B cell (primary cell): Measurements from ENCODE around the gene DLG1. TPM values are rescaled to one million over a fixed set of nuclear protein-coding genes. Genes with fewer than 3 reads are reported as not detected.

Experiments used
- ATAC-seq: fragments of 200-7000 bp; cut with Tn5 transposase; one replicate; pipeline ENCODE4 v1.10.0; 2021; ENCODE audit warnings: low read depth, mild to moderate bottlenecking, moderate number of reproducible peaks, moderate library complexity
- CTCF ChIA-PET: fragments of 350-600 bp; sonication (Branson Sonifier 250); formaldehyde crosslinking; loops from one replicate; lab custom pipeline; 2021; ENCODE audit warnings: antibody characterized with exemption, inconsistent platforms; lab: Charles Lee
- POLR2A ChIA-PET: fragments of 350-600 bp; sonication (Branson Sonifier 250); formaldehyde crosslinking; loops from one replicate; lab custom pipeline; 2021; ENCODE audit warnings: antibody characterized with exemption; lab: Charles Lee
- DNase-seq: peaks from one replicate; pipeline ENCODE4 v3.0.0; 2013
- H2AFZ ChIP-seq: 2 replicates; pipeline ENCODE4 v1.6.1; 2012; ENCODE audit warnings: mild to moderate bottlenecking, low read depth, low read length; ENCODE audit not compliant: insufficient read depth, poor library complexity, severe bottlenecking
- H3K27ac ChIP-seq, 2 donors: 1 replicate in 1 of 2; 2 replicates in 1 of 2; pipeline ENCODE4 v1.5.1; 2012 to 2013; ENCODE audit warnings: low read length in 2 of 2, mild to moderate bottlenecking in 2 of 2, moderate library complexity in 1 of 2
- H3K27me3 ChIP-seq, 4 experiments: fragments of 200-600 bp in 1 of 4; sonication (generic) in 1 of 4; replicated peaks in 1 of 4; 1 replicate in 2 of 4; 2 replicates in 2 of 4; pipeline versions ENCODE4 v1.6.1 to v1.7.0; 2013 to 2016; ENCODE audit warnings: low read length in 3 of 4, mild to moderate bottlenecking in 2 of 4, mixed read lengths in 1 of 4, moderate library complexity in 1 of 4; ENCODE audit not compliant: insufficient read depth in 4 of 4, control insufficient read depth in 3 of 4; ENCODE audit errors: control extremely low read depth in 1 of 4
- H3K36me3 ChIP-seq, 2 experiments: replicated peaks in 1 of 2; 1 replicate in 1 of 2; 2 replicates in 1 of 2; pipeline versions ENCODE4 v1.6.1 to v1.7.1; 2013; ENCODE audit warnings: low read length in 1 of 2; ENCODE audit not compliant: insufficient read depth in 2 of 2, control insufficient read depth in 1 of 2; ENCODE audit errors: control extremely low read depth in 1 of 2, extremely low read depth in 1 of 2
- H3K4me1 ChIP-seq, 2 donors: fragments of 200-600 bp in 1 of 2; sonication (generic) in 1 of 2; 1 replicate in 1 of 2; 2 replicates in 1 of 2; pipeline versions ENCODE4 v1.5.1 to v1.6.1; 2013 to 2017; ENCODE audit warnings: low read length in 2 of 2; ENCODE audit not compliant: control insufficient read depth in 2 of 2, insufficient read depth in 2 of 2
- H3K4me2 ChIP-seq: replicated peaks from 2 replicates; pipeline ENCODE3; 2012; ENCODE audit warnings: mild to moderate bottlenecking, low read depth, low read length; ENCODE audit not compliant: poor library complexity, severe bottlenecking
- H3K4me3 ChIP-seq, 5 experiments: fragments of 200-600 bp in 1 of 5; sonication (generic) in 1 of 5; 1 replicate in 3 of 5; 2 replicates in 2 of 5; pipeline versions ENCODE4 v1.5.1 to v1.7.0; 2011 to 2016; ENCODE audit warnings: low read length in 4 of 5, mild to moderate bottlenecking in 4 of 5, low read depth in 2 of 5, control low read depth in 1 of 5, moderate library complexity in 1 of 5; ENCODE audit not compliant: insufficient read depth in 1 of 5; ENCODE audit errors: control extremely low read depth in 1 of 5, extremely low read depth in 1 of 5
- H3K79me2 ChIP-seq: fragments of 200-600 bp; sonication (generic); one replicate; pipeline ENCODE4 v1.6.0; 2016; ENCODE audit warnings: low read length; ENCODE audit not compliant: control insufficient read depth, insufficient read depth
- H3K9ac ChIP-seq: fragments of 200-600 bp; sonication (generic); 2 replicates; pipeline ENCODE4 v1.6.1; 2017; ENCODE audit warnings: mild to moderate bottlenecking, low read length, moderate library complexity
- H3K9me3 ChIP-seq, 3 donors: one replicate each; pipeline versions ENCODE4 v1.6.1 to v1.7.1; 2013; ENCODE audit warnings: low read length in 2 of 3; ENCODE audit not compliant: control insufficient read depth in 2 of 3, insufficient read depth in 1 of 3; ENCODE audit errors: control extremely low read depth in 1 of 3
- H4K20me1 ChIP-seq: 2 replicates; pipeline ENCODE4 v1.6.0; 2012; ENCODE audit warnings: mild to moderate bottlenecking, low read length; ENCODE audit not compliant: insufficient read depth, control insufficient read depth, poor library complexity, severe bottlenecking
- H3K27ac Mint-ChIP-seq: one replicate; pipeline ENCODE4 v1.8.0; 2021; ENCODE audit warnings: mixed read lengths
- H3K27me3 Mint-ChIP-seq: one replicate; pipeline ENCODE4 v1.8.0; 2021; ENCODE audit warnings: mixed read lengths
- H3K4me1 Mint-ChIP-seq: one replicate; pipeline ENCODE4 v1.8.0; 2021; ENCODE audit warnings: mixed read lengths
- H3K4me3 Mint-ChIP-seq: one replicate; pipeline ENCODE4 v1.8.0; 2021; ENCODE audit warnings: mixed read lengths
- H3K9me3 Mint-ChIP-seq: one replicate; pipeline ENCODE4 v1.8.0; 2022; ENCODE audit warnings: mixed read lengths; ENCODE audit not compliant: insufficient read depth
- EZH2 ChIP-seq: IDR thresholded peaks from 2 replicates; pipeline ENCODE4 v1.6.1; 2012; ENCODE audit warnings: borderline replicate concordance, low read depth, mild to moderate bottlenecking, moderate library complexity, low read length; ENCODE audit not compliant: insufficient read depth, poor library complexity, severe bottlenecking
- WGBS: methylation state at CpG from one replicate; pipeline ENCODE4 v1.1.5; 2013; ENCODE audit warnings: missing lambda C conversion rate; ENCODE audit not compliant: insufficient coverage; 5-methylcytosine and 5-hydroxymethylcytosine counted together
- intact Hi-C: fragments of 100-400 bp; cut with micrococcal nuclease; formaldehyde crosslinking; loops from one replicate; pipeline ENCODE4 v1.10.0; 2022
- polyA plus RNA-seq: library from polyadenylated mRNA; depleted of rRNA; stranded (reverse); fragments of >200 nt; gene quantifications from 2 replicates; pipeline ENCODE4 v1.2.3, GENCODE V29; 2012
- total RNA-seq, 2 donors: library from RNA; stranded (reverse); fragments of 120-200 nt in 1 of 2; gene quantifications; 1 replicate in 1 of 2; 2 replicates in 1 of 2; pipeline versions ENCODE4 v1.2.3 to v1.2.4, GENCODE V29; 2013 to 2022
- TF ChIP-seq, protein P1 (sequence below): fragments of 200-600 bp; IDR thresholded peaks from one replicate; pipeline ENCODE4 v1.8.0; 2022; ENCODE audit warnings: antibody characterized with exemption, mild to moderate bottlenecking

DLG1 gene
- total and polyA plus RNA-seq, 2 donors (not counting 1 experiment from before 2014, with no cell fraction given): 23.4 to 114 TPM

DNA sequence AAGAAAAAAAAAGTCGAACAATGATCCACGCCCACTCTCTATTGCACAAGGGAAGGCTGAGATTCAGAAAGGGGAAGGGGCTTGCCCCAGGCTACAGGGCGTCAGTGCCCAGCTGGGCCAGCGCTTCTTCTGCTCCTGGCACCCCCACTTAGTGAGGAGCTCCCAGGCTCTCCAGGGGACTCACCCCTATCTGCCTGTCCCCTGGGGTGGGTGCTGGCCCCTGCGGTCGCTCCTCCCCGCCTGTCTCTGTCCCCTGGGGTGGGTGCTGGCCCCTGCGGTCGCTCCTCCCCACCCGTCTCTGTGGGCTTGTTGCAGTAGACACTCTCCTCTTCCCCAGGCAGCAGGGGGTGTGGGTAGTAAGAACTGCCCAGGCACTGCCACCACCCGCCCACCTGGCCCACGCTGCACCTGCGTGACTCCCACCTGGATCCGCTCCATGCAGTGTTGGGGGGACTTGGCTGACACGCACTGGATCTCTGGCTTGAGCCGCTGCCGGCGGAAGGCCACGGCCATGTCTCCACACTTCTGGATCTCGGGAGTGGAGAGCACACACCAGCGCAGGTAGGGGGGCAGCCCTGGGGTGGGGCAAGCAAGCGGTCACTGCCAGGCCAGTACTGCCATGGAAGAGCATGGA, 283.4 kb downstream of the DLG1 start:
- 97% methylated on average over 13 of the region's 22 CpGs for WGBS
- TF ChIP-seq EZH2: no peak
- TF ChIP-seq, protein P1, sequence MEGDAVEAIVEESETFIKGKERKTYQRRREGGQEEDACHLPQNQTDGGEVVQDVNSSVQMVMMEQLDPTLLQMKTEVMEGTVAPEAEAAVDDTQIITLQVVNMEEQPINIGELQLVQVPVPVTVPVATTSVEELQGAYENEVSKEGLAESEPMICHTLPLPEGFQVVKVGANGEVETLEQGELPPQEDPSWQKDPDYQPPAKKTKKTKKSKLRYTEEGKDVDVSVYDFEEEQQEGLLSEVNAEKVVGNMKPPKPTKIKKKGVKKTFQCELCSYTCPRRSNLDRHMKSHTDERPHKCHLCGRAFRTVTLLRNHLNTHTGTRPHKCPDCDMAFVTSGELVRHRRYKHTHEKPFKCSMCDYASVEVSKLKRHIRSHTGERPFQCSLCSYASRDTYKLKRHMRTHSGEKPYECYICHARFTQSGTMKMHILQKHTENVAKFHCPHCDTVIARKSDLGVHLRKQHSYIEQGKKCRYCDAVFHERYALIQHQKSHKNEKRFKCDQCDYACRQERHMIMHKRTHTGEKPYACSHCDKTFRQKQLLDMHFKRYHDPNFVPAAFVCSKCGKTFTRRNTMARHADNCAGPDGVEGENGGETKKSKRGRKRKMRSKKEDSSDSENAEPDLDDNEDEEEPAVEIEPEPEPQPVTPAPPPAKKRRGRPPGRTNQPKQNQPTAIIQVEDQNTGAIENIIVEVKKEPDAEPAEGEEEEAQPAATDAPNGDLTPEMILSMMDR: no peak
- Histone ChIP-seq H3K4me2 (no peak overlapping the region), H3K9me3 (peaks cover 0 to 3% (median 0%) of the 10 kb centered on the region in 3 donors), H3K9ac (no peak overlapping the region), H3K4me3 (no peak overlapping the region), H3K4me1 (no peaks in the 10 kb centered on the region), H3K36me3 (no peaks in the 10 kb centered on the region), H4K20me1 (no peaks in the 10 kb centered on the region), H3K27ac (no peak overlapping the region), H3K79me2 (no peaks in the 10 kb centered on the region), H2AFZ (no peak overlapping the region), H3K27me3 (peaks cover 0 to 2% (median 0%) of the 10 kb centered on the region in 4 experiments)
- Mint-ChIP-seq H3K27me3 (peaks cover 6% of the 10 kb centered on the region), H3K27ac (no peak overlapping the region), H3K9me3 (no peaks in the 10 kb centered on the region), H3K4me3 (no peak overlapping the region), H3K4me1 (no peaks in the 10 kb centered on the region)
- CTCF ChIA-PET: no interaction called here
- intact Hi-C loops: no loop called here
- ATAC-seq: no peak
- no peak for DNase-seq
- POLR2A ChIA-PET: interaction anchor here (0.6 kb wide), 1 partner anchor 14 kb away, joined by 5 read pairs; no protein-coding TSS in a partner anchor

DNA sequence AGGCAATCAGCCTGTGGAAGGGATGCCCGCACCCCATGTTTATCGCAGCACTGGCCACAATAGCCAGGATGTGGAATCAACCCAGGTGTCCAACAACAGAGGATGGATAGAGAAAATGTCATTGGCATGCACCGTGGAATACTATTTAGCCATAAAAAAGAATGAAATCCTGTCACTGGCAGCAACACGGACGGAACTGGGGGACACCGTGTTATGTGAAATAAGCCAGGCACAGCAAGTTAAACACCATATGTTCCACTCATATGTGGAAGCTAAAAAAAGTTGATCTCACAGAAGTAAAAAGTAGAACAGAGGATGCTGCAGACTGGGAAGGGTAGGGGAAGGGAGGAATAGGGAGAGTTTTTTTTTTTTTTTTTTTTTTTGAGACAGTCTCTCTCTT, 284.4 kb downstream of the DLG1 start:
- Histone ChIP-seq H3K4me3 (no peak overlapping the region), H3K36me3 (no peaks in the 10 kb centered on the region), H3K9me3 (peaks cover 0 to 3% (median 0%) of the 10 kb centered on the region in 3 donors), H3K9ac (no peak overlapping the region), H3K27me3 (peaks cover 0 to 4% (median 0%) of the 10 kb centered on the region in 4 experiments), H2AFZ (no peak overlapping the region), H3K4me1 (no peaks in the 10 kb centered on the region), H3K79me2 (no peaks in the 10 kb centered on the region), H3K4me2 (no peak overlapping the region), H3K27ac (no peak overlapping the region), H4K20me1 (no peaks in the 10 kb centered on the region)
- Mint-ChIP-seq H3K4me1 (no peaks in the 10 kb centered on the region), H3K9me3 (no peaks in the 10 kb centered on the region), H3K27ac (no peak overlapping the region), H3K27me3 (peaks cover 6% of the 10 kb centered on the region), H3K4me3 (no peak overlapping the region)
- 97% methylated on average over 6 of the region's 6 CpGs for WGBS
- CTCF ChIA-PET: interaction anchor here (0.8 kb wide), 1 partner anchor 15 kb away, joined by 3 read pairs; the partner anchor contains the start of gene MELTF
- intact Hi-C loops: no loop called here
- no peak for TF ChIP-seq EZH2
- TF ChIP-seq, protein P1: no peak
- no peak for ATAC-seq
- DNase-seq: no peak
- POLR2A ChIA-PET: interaction anchor here (0.6 kb wide), 1 partner anchor 51 kb away, joined by 3 read pairs; no protein-coding TSS in a partner anchor
